CD4-positive, alpha-beta T cell treated with Interleukin-6 at 100 ng/mL for 8 hours (primary cell): Measurements from ENCODE around the gene DLST.
"Not testable (repeated sequence)": the region's sequence is repeated elsewhere in the genome, so short reads cannot be mapped to it uniquely, and the experiment has no call there.

Experiments
- DNase-seq: peaks from one replicate; pipeline ENCODE4 v3.0.0-alpha.2; 2020; ENCODE audit warnings: mixed read lengths, low spot score

Gene DLST

GRCh38 chr14:74917646-74918081, 35.9 kb downstream of the DLST start:
- DNase-seq, result no peak

GRCh38 chr14:74918380-74918779, 36.7 kb downstream of the DLST start:
- no peak for DNase-seq

GRCh38 chr14:74919421-74920165, 37.9 kb downstream of the DLST start:
- DNase-seq, result no peak

- no peak for DNase-seq
Measured at GRCh38 chr14:74920281-74920680, 38.6 kb downstream of the DLST start.

- DNase-seq, result no peak
Measured at GRCh38 chr14:74921053-74921620, 39.4 kb downstream of the DLST start.

- no peak for DNase-seq
Measured at GRCh38 chr14:74921987-74922751, 40.5 kb downstream of the DLST start.

GRCh38 chr14:74922752-74923401, 41.2 kb downstream of the DLST start, which contains the start of gene RPS6KL1:
Gene RPS6KL1, minus strand, starts transcription at chr14:74923260. Its CDS starts 1,719 bp downstream, at chr14:74921541.
- peak; percentile 50 for DNase-seq

GRCh38 chr14:74924061-74924460, 42.3 kb downstream of the DLST start:
- no peak for DNase-seq

GRCh38 chr14:74927225-74927624, 45.5 kb downstream of the DLST start:
- DNase-seq, result no peak

GRCh38 chr14:74929242-74929641, 47.5 kb downstream of the DLST start:
- DNase-seq, result no peak

- not testable (repeated sequence) for DNase-seq
Measured at GRCh38 chr14:74931744-74932143, 50.0 kb downstream of the DLST start.

GRCh38 chr14:74932401-74932901, 50.7 kb downstream of the DLST start:
- DNase-seq, result no peak

GRCh38 chr14:74932936-74933335, 51.2 kb downstream of the DLST start:
- DNase-seq, result not testable (repeated sequence)

GRCh38 chr14:74934041-74934440, 52.3 kb downstream of the DLST start:
- DNase-seq, result no peak

- no peak for DNase-seq
Measured at GRCh38 chr14:74934476-74935359, 53.0 kb downstream of the DLST start.

- DNase-seq, result no peak
Measured at GRCh38 chr14:74935360-74935680, 53.6 kb downstream of the DLST start.

- DNase-seq, result no peak
Measured at GRCh38 chr14:74936151-74936550, 54.4 kb downstream of the DLST start.

GRCh38 chr14:74936731-74937130, 55.0 kb downstream of the DLST start:
- DNase-seq, result no peak

- no peak for DNase-seq
Measured at GRCh38 chr14:74937171-74937570, 55.5 kb downstream of the DLST start.

GRCh38 chr14:74938531-74939495, 57.1 kb downstream of the DLST start:
- no peak for DNase-seq
